HepG2 (cell line): ENCODE results near the gene SYNE3. TPM values are rescaled to one million over a fixed set of nuclear protein-coding genes. Genes with fewer than 3 reads are reported as not detected.

ENCODE experiments used
- AGO2 ChIP-seq: fragments of 200-400 bp; formaldehyde crosslinking; optimal IDR thresholded peaks from 2 replicates; pipeline ENCODE3; 2017; ENCODE audit warnings: mild to moderate bottlenecking, low read depth, low read length, moderate library complexity
- ATF3 ChIP-seq: sonication (generic); formaldehyde crosslinking; IDR thresholded peaks from 2 replicates; pipeline ENCODE4 v1.4.0; 2020; ENCODE audit warnings: missing genetic modification reagents
- DBP ChIP-seq: sonication (generic); formaldehyde crosslinking; IDR thresholded peaks from 2 replicates; pipeline ENCODE4 v1.4.0; 2020; ENCODE audit warnings: missing genetic modification reagents; ENCODE audit errors: not compliant biosample characterization
- FIP1L1 ChIP-seq: fragments of 200-400 bp; formaldehyde crosslinking; IDR thresholded peaks from 2 replicates; pipeline ENCODE4 v1.6.1; 2018; ENCODE audit warnings: low read depth, mild to moderate bottlenecking, low read length, moderate library complexity, borderline replicate concordance; ENCODE audit not compliant: insufficient read depth
- FOXJ3 ChIP-seq: sonication (generic); formaldehyde crosslinking; IDR thresholded peaks from 2 replicates; pipeline ENCODE4 v1.4.0; 2020; ENCODE audit warnings: missing genetic modification reagents, mild to moderate bottlenecking, borderline replicate concordance
- HDAC1 ChIP-seq: sonication (generic); formaldehyde crosslinking; IDR thresholded peaks from 2 replicates; pipeline ENCODE4 v1.5.1; 2020; ENCODE audit warnings: mild to moderate bottlenecking, missing genetic modification reagents
- HNF4A ChIP-seq: sonication (generic); formaldehyde crosslinking; IDR thresholded peaks from 2 replicates; pipeline ENCODE4 v1.4.0; 2020; ENCODE audit warnings: missing genetic modification reagents
- HNRNPL ChIP-seq: fragments of 200-400 bp; formaldehyde crosslinking; IDR thresholded peaks from 2 replicates; pipeline ENCODE4 v1.6.1; 2017; ENCODE audit warnings: mild to moderate bottlenecking, low read depth, low read length
- KLF16 ChIP-seq, 2 experiments: sonication (generic) in 1 of 2; formaldehyde crosslinking in 1 of 2; IDR thresholded peaks; 2 replicates each; pipeline versions ENCODE4 v1.6.1 to v1.8.0; 2016 to 2023; ENCODE audit warnings: missing genetic modification reagents in 2 of 2, missing compliant biosample characterization in 1 of 2
- LCORL ChIP-seq, 2 experiments: fragments of 450-650 bp in 1 of 2; sonication (generic) in 1 of 2; formaldehyde crosslinking in 1 of 2; IDR thresholded peaks; 2 replicates each; pipeline versions ENCODE4 v1.5.0 to v1.6.1; 2017 to 2020; ENCODE audit warnings: antibody characterized with exemption in 1 of 2, missing genetic modification reagents in 1 of 2
- MED8 ChIP-seq: sonication (generic); formaldehyde crosslinking; IDR thresholded peaks from 2 replicates; pipeline ENCODE4 v1.8.1; 2023; ENCODE audit warnings: mild to moderate bottlenecking, missing genetic modification reagents; ENCODE audit not compliant: insufficient replicate concordance
- NCOA5 ChIP-seq: sonication (generic); formaldehyde crosslinking; IDR thresholded peaks from 2 replicates; pipeline ENCODE4 v1.4.0; 2020; ENCODE audit warnings: missing genetic modification reagents
- PITX1 ChIP-seq: sonication (generic); formaldehyde crosslinking; IDR thresholded peaks from 2 replicates; pipeline ENCODE4 v1.5.1; 2020; ENCODE audit warnings: mild to moderate bottlenecking, missing genetic modification reagents
- SOX13 ChIP-seq, 3 experiments: fragments of 450-650 bp in 1 of 3; sonication (generic) in 1 of 3; formaldehyde crosslinking in 1 of 3; IDR thresholded peaks in 2 of 3; conservative IDR thresholded peaks in 1 of 3; 2 replicates each; pipeline versions ENCODE4 v1.5.0 to v1.6.1; 2016 to 2020; ENCODE audit warnings: antibody characterized with exemption in 1 of 3, mild to moderate bottlenecking in 1 of 3, missing compliant biosample characterization in 1 of 3, missing genetic modification reagents in 1 of 3, moderate library complexity in 1 of 3
- XRCC5 ChIP-seq: fragments of 200-400 bp; formaldehyde crosslinking; optimal IDR thresholded peaks from 2 replicates; pipeline ENCODE3; 2017; ENCODE audit warnings: mild to moderate bottlenecking, low read length
- ZFX ChIP-seq: sonication (generic); formaldehyde crosslinking; IDR thresholded peaks from 2 replicates; pipeline ENCODE4 v1.4.0; 2020; ENCODE audit warnings: mild to moderate bottlenecking, low read depth, missing genetic modification reagents, moderate library complexity
- ZNF180 ChIP-seq: sonication (generic); formaldehyde crosslinking; IDR thresholded peaks from 2 replicates; pipeline ENCODE4 v1.4.0; 2020; ENCODE audit warnings: low read depth, missing genetic modification reagents, borderline replicate concordance
- ZNF234 ChIP-seq: sonication (generic); formaldehyde crosslinking; conservative IDR thresholded peaks from 2 replicates; pipeline ENCODE4 v1.5.1; 2020; ENCODE audit warnings: mild to moderate bottlenecking, missing genetic modification reagents
- ZNF598 ChIP-seq: sonication (generic); formaldehyde crosslinking; IDR thresholded peaks from 2 replicates; pipeline ENCODE4 v1.5.1; 2020; ENCODE audit warnings: mild to moderate bottlenecking, missing genetic modification reagents, borderline replicate concordance
- ZNF709 ChIP-seq: sonication (generic); formaldehyde crosslinking; IDR thresholded peaks from 2 replicates; pipeline ENCODE4 v1.5.0; 2020; ENCODE audit warnings: mild to moderate bottlenecking, missing genetic modification reagents
- ZNF781 ChIP-seq: sonication (generic); formaldehyde crosslinking; IDR thresholded peaks from 2 replicates; pipeline ENCODE4 v1.5.1; 2020; ENCODE audit warnings: borderline replicate concordance, mild to moderate bottlenecking, missing genetic modification reagents; ENCODE audit errors: not compliant biosample characterization
- ZSCAN20 ChIP-seq: sonication (generic); formaldehyde crosslinking; IDR thresholded peaks from 2 replicates; pipeline ENCODE4 v1.4.0; 2020; ENCODE audit warnings: missing genetic modification reagents, mild to moderate bottlenecking, borderline replicate concordance
- polyA plus RNA-seq, 8 experiments: library from polyadenylated mRNA; depleted of rRNA in 3 of 8; stranded (reverse) in 7 of 8; unstranded in 1 of 8; fragments of >200 nt; fragmentation: Illumina TruSeq in 4 of 8; extraction: Trizol in 4 of 8; gene quantifications; 2 replicates each; pipeline versions ENCODE4 v1.2.1 to v1.2.3, GENCODE V29; 2011 to 2016; ENCODE audit warnings: low read depth in 4 of 8, missing spikeins in 1 of 8, mixed read lengths in 1 of 8; ENCODE audit not compliant: insufficient read depth in 1 of 8
- total RNA-seq, 5 experiments: library from RNA; depleted of rRNA; stranded (reverse); fragments of >200 nt; fragmentation: Illumina TruSeq; extraction: Trizol; gene quantifications; 2 replicates each; pipeline ENCODE4 v1.2.3, GENCODE V29; 2016; ENCODE audit warnings: low read depth in 1 of 5
- TF ChIP-seq, protein P1 (sequence below): sonication (generic); formaldehyde crosslinking; IDR thresholded peaks from 2 replicates; pipeline ENCODE4 v1.5.1; 2020; ENCODE audit warnings: mild to moderate bottlenecking, missing genetic modification reagents, borderline replicate concordance

Gene SYNE3
- total and polyA plus RNA-seq, 2 of the 13 experiments (the other 11 are each of a cell fraction or from before 2014, with no cell fraction given) = 7.8 to 8.0 TPM

DNA sequence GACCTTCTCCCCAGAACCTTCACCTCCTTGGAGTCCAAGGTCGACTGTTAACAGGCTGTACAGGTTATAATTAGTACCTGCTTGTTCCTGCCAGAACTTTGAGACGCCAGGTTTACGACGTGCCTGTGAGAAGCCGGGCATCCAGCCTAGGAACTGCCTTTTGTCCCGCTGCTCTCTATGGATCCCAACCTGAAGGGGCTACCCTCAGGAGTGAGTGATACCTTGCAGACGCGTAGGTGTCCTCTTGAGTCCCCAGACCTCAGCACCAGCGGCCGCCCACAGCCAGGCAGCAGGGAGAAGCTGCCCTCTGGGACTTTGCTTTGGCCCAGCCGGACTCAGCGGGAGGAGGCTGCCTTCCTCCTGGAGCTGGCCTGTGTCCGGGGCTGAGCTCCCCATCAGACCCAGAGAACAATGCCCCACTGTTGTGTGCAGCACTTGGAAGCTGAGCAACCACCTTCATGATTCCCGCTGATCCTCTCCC, 16.2 kb downstream of the SYNE3 start (continued):
- TF ChIP-seq, protein P1, sequence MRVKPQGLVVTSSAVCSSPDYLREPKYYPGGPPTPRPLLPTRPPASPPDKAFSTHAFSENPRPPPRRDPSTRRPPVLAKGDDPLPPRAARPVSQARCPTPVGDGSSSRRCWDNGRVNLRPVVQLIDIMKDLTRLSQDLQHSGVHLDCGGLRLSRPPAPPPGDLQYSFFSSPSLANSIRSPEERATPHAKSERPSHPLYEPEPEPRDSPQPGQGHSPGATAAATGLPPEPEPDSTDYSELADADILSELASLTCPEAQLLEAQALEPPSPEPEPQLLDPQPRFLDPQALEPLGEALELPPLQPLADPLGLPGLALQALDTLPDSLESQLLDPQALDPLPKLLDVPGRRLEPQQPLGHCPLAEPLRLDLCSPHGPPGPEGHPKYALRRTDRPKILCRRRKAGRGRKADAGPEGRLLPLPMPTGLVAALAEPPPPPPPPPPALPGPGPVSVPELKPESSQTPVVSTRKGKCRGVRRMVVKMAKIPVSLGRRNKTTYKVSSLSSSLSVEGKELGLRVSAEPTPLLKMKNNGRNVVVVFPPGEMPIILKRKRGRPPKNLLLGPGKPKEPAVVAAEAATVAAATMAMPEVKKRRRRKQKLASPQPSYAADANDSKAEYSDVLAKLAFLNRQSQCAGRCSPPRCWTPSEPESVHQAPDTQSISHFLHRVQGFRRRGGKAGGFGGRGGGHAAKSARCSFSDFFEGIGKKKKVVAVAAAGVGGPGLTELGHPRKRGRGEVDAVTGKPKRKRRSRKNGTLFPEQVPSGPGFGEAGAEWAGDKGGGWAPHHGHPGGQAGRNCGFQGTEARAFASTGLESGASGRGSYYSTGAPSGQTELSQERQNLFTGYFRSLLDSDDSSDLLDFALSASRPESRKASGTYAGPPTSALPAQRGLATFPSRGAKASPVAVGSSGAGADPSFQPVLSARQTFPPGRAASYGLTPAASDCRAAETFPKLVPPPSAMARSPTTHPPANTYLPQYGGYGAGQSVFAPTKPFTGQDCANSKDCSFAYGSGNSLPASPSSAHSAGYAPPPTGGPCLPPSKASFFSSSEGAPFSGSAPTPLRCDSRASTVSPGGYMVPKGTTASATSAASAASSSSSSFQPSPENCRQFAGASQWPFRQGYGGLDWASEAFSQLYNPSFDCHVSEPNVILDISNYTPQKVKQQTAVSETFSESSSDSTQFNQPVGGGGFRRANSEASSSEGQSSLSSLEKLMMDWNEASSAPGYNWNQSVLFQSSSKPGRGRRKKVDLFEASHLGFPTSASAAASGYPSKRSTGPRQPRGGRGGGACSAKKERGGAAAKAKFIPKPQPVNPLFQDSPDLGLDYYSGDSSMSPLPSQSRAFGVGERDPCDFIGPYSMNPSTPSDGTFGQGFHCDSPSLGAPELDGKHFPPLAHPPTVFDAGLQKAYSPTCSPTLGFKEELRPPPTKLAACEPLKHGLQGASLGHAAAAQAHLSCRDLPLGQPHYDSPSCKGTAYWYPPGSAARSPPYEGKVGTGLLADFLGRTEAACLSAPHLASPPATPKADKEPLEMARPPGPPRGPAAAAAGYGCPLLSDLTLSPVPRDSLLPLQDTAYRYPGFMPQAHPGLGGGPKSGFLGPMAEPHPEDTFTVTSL (CRISPR knock-in tag) = no peak
- TF ChIP-seq MED8 (CRISPR knock-in tag) = no peak
- TF ChIP-seq DBP (CRISPR knock-in tag) = no peak
- no peak for TF ChIP-seq SOX13 (IDR thresholded peaks at IDR 0.05)
- TF ChIP-seq SOX13 (CRISPR knock-in tag; conservative IDR thresholded peaks at IDR 0.05 in 1 of 2, IDR thresholded peaks at IDR 0.05 in 1 of 2) = peak in 1 of 2 experiments; percentile 46; a peak in 2 of 4 replicates
- no peak for TF ChIP-seq NCOA5
- peak; percentile 49; the same call in 1 of the 2 replicates for TF ChIP-seq PITX1 (CRISPR knock-in tag)
- no peak for TF ChIP-seq AGO2
- TF ChIP-seq KLF16 (CRISPR knock-in tag; IDR thresholded peaks at IDR 0.05) = no peak
- TF ChIP-seq ZNF598 = 0 out of 2 replicates have a peak, but pooled peaks have one; percentile 69
- no peak for TF ChIP-seq ATF3
- TF ChIP-seq FIP1L1 = no peak
- TF ChIP-seq ZNF709 = no peak
- TF ChIP-seq LCORL (IDR thresholded peaks at IDR 0.05) = no peak
- TF ChIP-seq LCORL (CRISPR knock-in tag; IDR thresholded peaks at IDR 0.05) = 0 out of 2 replicates have a peak, but pooled peaks have one; percentile 29
- TF ChIP-seq XRCC5 = peak; percentile 18
- TF ChIP-seq ZSCAN20 = no peak
- no peak for TF ChIP-seq FOXJ3 (CRISPR knock-in tag)
- 0 out of 2 replicates have a peak, but pooled peaks have one; percentile 25 for TF ChIP-seq HNRNPL
- no peak for TF ChIP-seq HDAC1 (CRISPR knock-in tag)
- TF ChIP-seq ZNF781 = no peak
- TF ChIP-seq HNF4A (CRISPR knock-in tag) = peak; percentile 38; the same call in 1 of the 2 replicates
- no peak for TF ChIP-seq ZNF180
- no peak for TF ChIP-seq ZNF234
- peak; percentile 37; the same call in 1 of the 2 replicates for TF ChIP-seq ZFX (CRISPR knock-in tag)
